HG03469 (cell line): Measurements from ENCODE around the gene RAPGEF3.

ENCODE experiments used
- ATAC-seq: cut with Tn5 transposase; IDR thresholded peaks from one replicate; pipeline ENCODE4 v1.9.1; 2021; ENCODE audit warnings: mild to moderate bottlenecking, moderate library complexity, moderate number of reproducible peaks; ENCODE audit not compliant: unreplicated experiment

RAPGEF3 gene

GRCh38 chr12:47791874-47792273 is 33.2 kb upstream of the RAPGEF3 start:
- no peak for ATAC-seq

DNA sequence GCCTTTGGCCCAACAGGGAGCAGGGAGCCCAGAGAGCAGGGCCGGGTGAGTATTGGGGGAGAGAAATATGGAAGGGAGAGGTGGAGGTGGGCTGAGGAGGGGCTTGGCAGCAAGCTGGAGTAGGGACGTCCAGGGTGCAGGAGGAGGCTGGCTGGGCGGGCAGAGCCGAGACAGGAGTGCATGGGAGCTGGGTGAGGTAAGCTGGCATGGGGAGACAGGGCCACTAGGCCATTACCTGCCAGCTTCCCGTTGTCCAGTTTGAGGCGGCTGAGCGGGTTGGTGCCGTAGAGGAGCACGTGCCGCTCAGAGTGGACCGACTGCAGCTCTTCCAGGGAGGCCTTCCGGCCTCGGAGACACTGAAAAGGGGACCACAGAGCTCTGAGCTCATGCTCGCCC is 32.7 kb upstream of the RAPGEF3 start:
- no peak for ATAC-seq

DNA sequence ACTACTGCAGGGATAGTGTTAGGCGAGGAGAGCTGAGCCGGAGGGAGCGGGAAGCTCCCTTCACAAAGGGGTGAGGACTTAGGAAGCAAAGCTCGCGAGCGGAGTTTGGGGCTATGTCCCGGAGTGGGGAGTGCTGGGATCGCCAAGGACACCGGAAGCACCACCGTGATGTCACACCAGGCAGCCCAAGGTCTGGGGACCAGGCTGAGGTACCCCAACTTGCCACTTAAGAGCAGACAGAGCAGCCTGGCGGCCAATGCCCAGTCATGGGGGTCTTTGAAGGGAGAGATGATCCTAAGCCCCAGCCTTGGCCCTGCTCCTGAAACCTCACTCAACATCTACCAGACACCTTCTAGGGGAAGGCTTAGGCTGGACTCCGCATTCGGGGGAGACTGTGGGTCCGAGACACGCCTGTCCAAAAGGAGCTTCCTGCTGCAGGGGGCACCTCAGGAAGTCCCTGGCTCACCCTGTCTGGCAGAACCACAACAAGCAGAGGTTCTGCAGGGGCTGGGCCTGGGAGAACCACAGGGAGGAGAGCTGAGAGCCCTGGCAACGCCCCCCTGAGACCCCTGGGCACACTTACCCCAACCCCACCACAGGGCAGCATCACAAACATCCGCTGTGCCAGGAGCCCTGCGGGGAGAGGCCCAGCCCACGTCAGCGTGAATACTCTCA is 32.1 kb upstream of the RAPGEF3 start:
- ATAC-seq: no peak

DNA sequence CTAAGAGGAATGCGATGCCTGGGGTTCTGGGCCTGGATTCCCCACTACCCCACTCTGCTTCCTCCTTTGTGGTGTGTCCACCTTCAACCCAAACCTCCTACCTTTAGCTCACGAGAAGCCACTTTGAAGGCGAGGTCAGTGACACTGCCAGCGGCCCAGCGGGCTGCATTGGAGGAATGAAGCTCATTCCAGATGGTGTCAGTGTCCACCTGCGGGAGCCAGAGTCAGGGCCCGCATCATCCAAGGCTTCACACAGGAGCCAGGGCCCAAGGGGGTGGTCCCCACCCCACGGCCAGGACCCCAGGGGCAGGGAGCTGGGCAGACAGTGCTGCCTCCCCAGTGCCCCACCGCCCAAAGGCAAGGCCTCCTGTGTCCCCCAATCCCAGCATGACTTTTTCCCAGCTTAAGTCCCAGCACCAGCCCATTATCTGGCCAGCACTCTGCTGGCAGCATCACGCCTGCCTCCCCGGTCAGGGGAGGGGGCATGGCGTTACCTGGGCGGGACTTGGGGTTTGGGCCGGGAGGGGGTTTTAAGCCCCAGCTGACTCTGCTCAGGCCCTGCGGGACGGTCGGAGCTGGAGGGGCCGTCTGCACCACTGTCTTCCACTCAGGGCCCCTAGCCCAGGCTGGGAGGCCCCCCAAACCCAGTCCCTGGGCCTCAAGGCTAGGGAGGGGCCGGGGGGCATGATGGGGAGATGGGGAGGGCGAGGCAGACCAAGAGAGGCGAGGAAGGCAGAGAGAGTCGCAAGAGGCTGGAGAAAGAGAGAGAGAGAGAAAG is 31.2 kb upstream of the RAPGEF3 start:
- ATAC-seq: no peak

GRCh38 chr12:47789141-47789540 is 30.5 kb upstream of the RAPGEF3 start:
- no peak for ATAC-seq

- ATAC-seq: no peak
Measured at GRCh38 chr12:47787596-47788319, 29.1 kb upstream of the RAPGEF3 start.

GRCh38 chr12:47786662-47787280 is 28.1 kb upstream of the RAPGEF3 start:
- ATAC-seq: no peak

DNA sequence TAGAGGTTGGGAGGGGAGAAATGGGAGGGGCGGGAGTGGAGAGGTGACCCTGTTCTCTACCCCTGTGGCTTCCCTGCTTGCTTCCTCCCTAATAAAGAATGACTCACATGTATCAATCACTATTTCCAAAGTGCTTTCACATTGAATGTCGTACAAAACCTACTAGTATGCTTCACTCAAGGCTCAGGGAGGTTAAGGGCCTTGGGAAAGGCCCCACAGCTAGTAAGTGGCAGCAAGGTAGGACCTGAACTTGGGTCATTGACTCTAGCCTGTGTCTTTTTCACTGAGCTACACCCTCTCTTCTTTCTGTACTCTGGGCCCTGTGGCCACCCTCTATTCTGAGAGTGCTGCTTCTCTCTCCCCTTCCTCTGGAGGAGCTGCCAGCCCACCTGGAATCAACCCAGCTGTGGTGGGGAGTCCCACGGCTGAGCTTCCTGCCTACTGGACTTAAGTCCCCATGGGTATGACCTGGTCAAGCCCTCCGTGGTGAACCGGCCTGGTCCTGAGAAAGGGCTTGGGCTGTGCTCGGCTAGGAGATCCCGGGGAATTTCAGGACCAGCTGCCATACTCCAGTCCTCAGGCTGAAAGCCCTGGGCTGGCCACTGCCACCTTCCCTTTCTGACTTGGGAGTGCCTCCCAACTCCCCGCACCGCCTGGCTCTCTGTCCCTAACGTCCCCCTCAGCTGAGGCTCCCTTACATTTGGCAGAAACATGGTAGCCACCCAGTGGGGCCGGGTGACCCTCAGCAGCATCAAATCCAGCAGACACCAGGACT is 27.4 kb upstream of the RAPGEF3 start:
- ATAC-seq: no peak

DNA sequence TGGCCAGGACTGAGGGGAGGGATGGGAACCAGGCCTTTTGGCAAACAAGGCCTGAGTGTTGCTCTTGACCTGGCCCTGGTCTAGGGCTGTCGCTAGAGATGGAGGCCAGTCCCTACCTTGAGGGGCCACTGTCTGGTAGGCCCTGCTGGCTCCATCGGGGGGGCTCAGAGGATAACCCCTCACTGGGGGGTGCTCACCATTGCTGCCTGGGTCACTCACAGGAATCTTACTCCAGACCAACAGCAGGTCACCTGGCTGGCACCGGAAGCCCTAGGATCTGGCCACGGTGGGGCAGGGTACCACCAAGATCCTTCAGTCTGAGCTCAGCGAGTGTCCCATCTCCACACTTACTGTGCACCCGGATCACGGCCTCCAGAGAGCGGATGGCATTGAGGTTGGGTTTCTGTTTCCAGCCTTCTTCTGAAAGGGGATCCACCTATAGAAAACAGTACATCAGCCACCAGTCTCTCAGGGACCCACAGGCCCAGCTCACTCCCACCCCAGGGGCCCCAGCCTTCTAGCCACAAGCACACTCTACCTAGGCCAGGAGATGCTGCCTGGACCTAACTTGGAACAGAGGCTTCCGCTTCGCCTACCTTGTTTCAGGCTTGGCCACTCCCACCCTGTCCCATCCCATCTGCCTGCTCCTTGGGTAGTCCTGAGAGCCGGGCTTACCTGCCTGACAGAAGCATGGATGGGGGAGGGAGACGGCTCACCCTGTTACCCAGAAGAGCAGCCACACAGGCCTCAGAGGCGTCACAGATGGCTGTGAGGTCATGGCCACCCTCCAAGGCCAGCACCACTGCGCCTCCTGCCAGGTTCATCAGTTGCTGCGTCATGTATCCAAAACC is 26.6 kb upstream of the RAPGEF3 start:
- no peak for ATAC-seq

DNA sequence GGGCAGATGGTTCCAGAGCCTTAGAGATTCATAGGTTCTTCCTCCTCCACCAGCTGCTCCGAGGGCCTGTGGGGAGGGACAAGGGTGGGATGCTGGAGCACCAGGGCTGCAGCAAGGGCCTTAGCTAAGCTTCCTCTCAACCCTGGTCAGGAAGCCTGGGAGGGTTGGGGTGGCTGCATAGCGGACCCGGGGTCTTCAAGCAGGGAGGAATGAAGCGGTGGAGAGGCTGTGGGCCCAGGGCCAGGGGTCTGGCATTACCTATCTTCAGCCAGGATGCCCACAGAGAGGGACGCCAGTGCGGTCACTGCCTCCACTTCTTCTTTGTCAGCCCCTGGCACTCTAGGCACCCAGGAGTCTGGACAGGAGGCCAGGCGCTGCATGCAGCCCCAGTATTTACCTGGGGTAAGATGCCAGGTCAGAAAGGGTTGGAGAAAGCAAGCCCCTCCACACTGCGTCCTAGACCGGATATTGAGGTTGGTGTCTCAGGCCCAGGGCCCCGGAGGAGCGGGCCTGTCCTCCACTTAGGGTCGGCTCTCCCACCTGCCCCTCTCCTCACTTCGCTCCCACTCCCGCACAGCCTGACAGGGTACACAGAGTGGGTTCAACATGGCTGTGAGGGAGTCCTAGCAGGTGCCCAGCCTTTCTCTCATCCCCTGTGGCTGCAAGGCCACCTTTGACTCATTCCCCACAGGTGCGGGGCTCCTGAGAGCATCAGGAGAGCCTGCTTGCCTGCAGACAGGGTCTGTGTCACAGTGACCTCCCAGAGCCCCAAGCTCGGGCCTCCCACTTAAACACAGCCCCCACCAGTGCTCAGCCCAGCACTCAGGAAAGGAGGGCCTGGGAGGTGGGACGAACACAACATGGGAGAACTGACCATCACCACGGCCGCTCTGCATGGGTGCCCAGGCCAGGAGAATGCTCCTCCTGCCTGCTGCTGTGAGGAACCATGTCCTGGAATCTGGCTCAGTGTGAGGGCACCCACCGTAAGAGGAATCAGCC is 25.4 kb upstream of the RAPGEF3 start:
- ATAC-seq: no peak

- no peak for ATAC-seq
Measured at GRCh38 chr12:47783024-47783755, 24.5 kb upstream of the RAPGEF3 start.

DNA sequence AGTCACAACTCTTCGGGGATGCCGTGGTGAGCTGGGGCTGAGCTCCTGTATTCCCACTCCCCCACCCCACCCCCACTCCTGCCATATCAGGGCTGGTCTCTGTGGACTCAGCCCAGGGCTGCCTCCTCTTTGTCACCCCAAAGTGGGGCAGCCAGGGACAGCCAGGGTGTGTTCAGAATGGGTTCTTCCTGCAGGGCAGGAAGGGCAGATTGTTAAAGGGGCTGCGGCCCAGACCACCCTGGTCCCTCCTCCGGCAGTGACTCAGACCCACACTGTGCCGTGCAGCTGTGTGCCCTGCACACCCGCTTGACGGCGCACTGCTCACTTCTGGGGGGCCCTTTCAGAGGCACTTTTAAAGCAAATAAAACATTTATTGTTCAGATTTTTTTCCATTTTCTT is 23.7 kb upstream of the RAPGEF3 start:
- no peak for ATAC-seq

- no peak for ATAC-seq
Measured at GRCh38 chr12:47781479-47782371, 23.0 kb upstream of the RAPGEF3 start.

- no peak for ATAC-seq
Measured at GRCh38 chr12:47779943-47780504, 21.3 kb upstream of the RAPGEF3 start.

DNA sequence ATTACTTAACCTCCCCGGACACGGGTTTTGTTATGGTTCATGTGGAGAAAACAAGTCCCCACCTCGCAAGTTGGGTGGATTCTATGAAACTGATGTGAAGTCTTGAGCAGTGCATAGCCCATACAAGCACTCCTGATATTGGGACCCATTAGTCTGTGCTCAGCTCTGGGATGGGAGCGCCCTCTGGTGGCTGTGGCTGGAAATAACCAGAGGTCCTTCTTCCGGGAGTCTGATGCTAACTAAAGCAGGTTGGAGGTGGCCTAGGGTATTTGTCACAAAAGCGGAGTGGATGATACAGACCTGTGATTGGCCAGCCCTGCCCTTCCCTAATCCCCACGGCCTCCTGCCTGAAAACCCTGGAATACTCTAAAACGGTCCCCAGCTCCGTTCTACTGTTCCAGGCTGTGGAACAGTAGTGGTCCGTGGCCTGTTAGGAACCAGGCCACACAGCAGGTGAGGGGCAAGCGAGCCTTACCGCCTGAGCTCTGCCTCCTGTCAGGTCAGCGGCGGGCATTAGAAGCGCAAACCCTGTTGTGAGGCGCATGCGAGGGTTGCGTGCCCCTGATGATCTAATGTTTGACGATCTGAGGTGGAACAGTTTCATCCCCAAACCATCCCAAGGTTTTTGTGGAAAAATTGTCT is 20.7 kb upstream of the RAPGEF3 start:
- ATAC-seq: peak; percentile 49

DNA sequence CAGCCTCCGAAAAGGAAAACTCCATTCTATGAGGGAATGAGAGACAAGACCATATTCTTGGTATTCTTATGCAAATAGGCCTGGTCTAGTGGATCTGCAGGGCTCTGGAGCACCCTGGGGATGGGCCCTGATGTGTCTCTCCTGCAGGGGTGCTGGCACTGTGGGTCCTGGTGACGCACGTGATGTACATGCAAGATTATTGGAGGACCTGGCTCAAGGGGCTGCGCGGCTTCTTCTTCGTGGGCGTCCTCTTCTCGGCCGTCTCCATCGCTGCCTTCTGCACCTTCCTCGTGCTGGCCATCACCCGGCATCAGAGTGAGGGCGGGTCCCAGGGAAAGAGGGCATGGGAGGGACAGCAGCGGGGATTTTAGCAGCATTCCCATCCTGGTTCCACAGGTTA is 20.2 kb upstream of the RAPGEF3 start:
- ATAC-seq: no peak
